H9 (cell line): ENCODE results near the gene PTPRC. TPM values are rescaled to one million over a fixed set of nuclear protein-coding genes. Genes with fewer than 3 reads are reported as not detected.

Experiments
- DNase-seq: peaks from one replicate; pipeline ENCODE4 v3.0.0-alpha.2; 2017
- H2AFZ ChIP-seq: one replicate; pipeline ENCODE4 v1.6.1; 2013; ENCODE audit warnings: mild to moderate bottlenecking, low read length, control low read depth, moderate library complexity
- H2AK5ac ChIP-seq: 2 replicates; pipeline ENCODE4 v1.6.1; 2013; ENCODE audit warnings: low read length, control low read depth, mixed read lengths; ENCODE audit not compliant: insufficient read length
- H2BK120ac ChIP-seq: one replicate; pipeline ENCODE4 v1.6.1; 2013; ENCODE audit warnings: low read depth, mild to moderate bottlenecking, low read length, control low read depth, inconsistent platforms; ENCODE audit not compliant: poor library complexity, severe bottlenecking
- H2BK12ac ChIP-seq: 2 replicates; pipeline ENCODE4 v1.6.1; 2013; ENCODE audit warnings: low read length, control low read depth, mixed read lengths, low read depth; ENCODE audit not compliant: insufficient read length
- H2BK15ac ChIP-seq: 2 replicates; pipeline ENCODE4 v1.6.1; 2013; ENCODE audit warnings: low read depth, low read length, control low read depth
- H2BK20ac ChIP-seq: one replicate; pipeline ENCODE4 v1.6.1; 2013; ENCODE audit warnings: low read depth, mild to moderate bottlenecking, low read length, control low read depth, inconsistent platforms; ENCODE audit not compliant: poor library complexity, severe bottlenecking
- H2BK5ac ChIP-seq: 2 replicates; pipeline ENCODE4 v1.6.1; 2013; ENCODE audit warnings: low read length, control low read depth, mixed read lengths; ENCODE audit not compliant: insufficient read length
- H3K14ac ChIP-seq: 2 replicates; pipeline ENCODE4 v1.6.1; 2013; ENCODE audit warnings: low read length, control low read depth; ENCODE audit not compliant: insufficient read depth
- H3K18ac ChIP-seq: 2 replicates; pipeline ENCODE4 v1.6.1; 2013; ENCODE audit warnings: low read depth, mild to moderate bottlenecking, mixed read lengths, low read length, control low read depth; ENCODE audit not compliant: insufficient read length
- H3K23ac ChIP-seq: 2 replicates; pipeline ENCODE4 v1.6.1; 2013; ENCODE audit warnings: low read length, control low read depth, mixed read lengths, low read depth; ENCODE audit not compliant: insufficient read length
- H3K23me2 ChIP-seq: 2 replicates; pipeline ENCODE4 v1.6.1; 2013; ENCODE audit warnings: low read depth, mild to moderate bottlenecking, mixed read lengths, low read length, control low read depth; ENCODE audit not compliant: insufficient read length, poor library complexity, severe bottlenecking
- H3K27ac ChIP-seq: 2 replicates; pipeline ENCODE4 v1.5.1; 2013; ENCODE audit warnings: low read length, control low read depth, mixed read lengths, low read depth; ENCODE audit not compliant: insufficient read length
- H3K27me3 ChIP-seq: 2 replicates; pipeline ENCODE4 v1.6.1; 2013; ENCODE audit warnings: low read length, control low read depth, inconsistent platforms; ENCODE audit not compliant: insufficient read depth
- H3K4ac ChIP-seq: 2 replicates; pipeline ENCODE4 v1.6.1; 2013; ENCODE audit warnings: low read depth, mild to moderate bottlenecking, control low read depth, inconsistent platforms, low read length, moderate library complexity
- H3K4me1 ChIP-seq: 2 replicates; pipeline ENCODE4 v1.6.1; 2013; ENCODE audit warnings: low read length, control low read depth, inconsistent platforms; ENCODE audit not compliant: insufficient read depth
- H3K4me2 ChIP-seq: 2 replicates; pipeline ENCODE4 v1.6.1; 2013; ENCODE audit warnings: low read length, control low read depth, mixed read lengths; ENCODE audit not compliant: insufficient read length, insufficient read depth
- H3K56ac ChIP-seq: 2 replicates; pipeline ENCODE4 v1.6.1; 2013; ENCODE audit warnings: low read depth, mild to moderate bottlenecking, mixed read lengths, low read length, control low read depth; ENCODE audit not compliant: insufficient read length
- H3K79me1 ChIP-seq: 2 replicates; pipeline ENCODE4 v1.6.1; 2013; ENCODE audit warnings: low read depth, mild to moderate bottlenecking, moderate library complexity, low read length, control low read depth, inconsistent platforms; ENCODE audit not compliant: insufficient read depth, poor library complexity, severe bottlenecking
- H3K79me2 ChIP-seq: 2 replicates; pipeline ENCODE4 v1.6.1; 2013; ENCODE audit warnings: low read length, control low read depth, inconsistent platforms; ENCODE audit not compliant: insufficient read depth
- H3K9ac ChIP-seq: 2 replicates; pipeline ENCODE4 v1.6.1; 2013; ENCODE audit warnings: low read length, control low read depth, mixed read lengths; ENCODE audit not compliant: insufficient read length; ENCODE audit errors: extremely low read depth
- H3K9me3 ChIP-seq: one replicate; pipeline ENCODE4 v1.6.1; 2013; ENCODE audit warnings: low read depth, low read length, inconsistent platforms; ENCODE audit not compliant: control insufficient read depth
- H3T11ph ChIP-seq: one replicate; pipeline ENCODE4 v1.6.1; 2013; ENCODE audit warnings: mild to moderate bottlenecking, low read length, control low read depth, inconsistent platforms
- H4K20me1 ChIP-seq: one replicate; pipeline ENCODE4 v1.6.1; 2013; ENCODE audit not compliant: control insufficient read depth, insufficient read length, insufficient read depth
- H4K5ac ChIP-seq: 2 replicates; pipeline ENCODE4 v1.6.1; 2013; ENCODE audit warnings: low read depth, mild to moderate bottlenecking, mixed read lengths, low read length, control low read depth; ENCODE audit not compliant: insufficient read length
- H4K8ac ChIP-seq: replicated peaks from 2 replicates; pipeline ENCODE4 v1.6.1; 2013; ENCODE audit warnings: low read length, control low read depth, mixed read lengths, low read depth; ENCODE audit not compliant: insufficient read length
- H4K91ac ChIP-seq: 2 replicates; pipeline ENCODE4 v1.6.1; 2013; ENCODE audit warnings: low read depth, mild to moderate bottlenecking, moderate library complexity, mixed read lengths, low read length, control low read depth; ENCODE audit not compliant: insufficient read length
- H3K27ac Mint-ChIP-seq, 3 experiments: 2 replicates in 2 of 3; 3 replicates in 1 of 3; pipeline ENCODE4 v1.8.0; 2020 to 2021; ENCODE audit warnings: mixed read lengths in 3 of 3, mild to moderate bottlenecking in 1 of 3, moderate library complexity in 1 of 3
- H3K27me3 Mint-ChIP-seq: 2 replicates; pipeline ENCODE4 v1.8.0; 2021; ENCODE audit warnings: low read depth, mild to moderate bottlenecking, moderate library complexity, mixed read lengths
- H3K36me3 Mint-ChIP-seq, 3 experiments: 2 replicates in 2 of 3; 3 replicates in 1 of 3; pipeline ENCODE4 v1.8.0; 2020 to 2021; ENCODE audit warnings: low read depth in 3 of 3, mixed read lengths in 3 of 3; ENCODE audit not compliant: insufficient read depth in 1 of 3
- H3K4me1 Mint-ChIP-seq, 2 experiments: 2 replicates each; pipeline ENCODE4 v1.8.0; 2020; ENCODE audit warnings: mixed read lengths in 2 of 2
- H3K4me3 Mint-ChIP-seq, 2 experiments: 2 replicates in 1 of 2; 3 replicates in 1 of 2; pipeline ENCODE4 v1.8.0; 2020 to 2021; ENCODE audit warnings: mild to moderate bottlenecking in 2 of 2, mixed read lengths in 2 of 2, moderate library complexity in 1 of 2
- H3K9me3 Mint-ChIP-seq, 2 experiments: 2 replicates in 1 of 2; 3 replicates in 1 of 2; pipeline ENCODE4 v1.8.0; 2020; ENCODE audit warnings: mild to moderate bottlenecking in 2 of 2, mixed read lengths in 2 of 2, moderate library complexity in 1 of 2
- CTCF ChIP-seq: fragments of 200-600 bp; sonication (generic); conservative IDR thresholded peaks from 3 replicates; pipeline ENCODE4 v1.8.0; 2021; ENCODE audit warnings: antibody characterized with exemption, mild to moderate bottlenecking
- WGBS: extraction: QIAGEN DNeasy Blood & Tissue Kit; methylation state at CpG from one replicate; pipeline ENCODE4 v1.1.7; 2013; ENCODE audit warnings: missing lambda C conversion rate, low lambda C conversion rate, mixed read lengths; ENCODE audit not compliant: insufficient read length; ENCODE audit errors: extremely low coverage; 5-methylcytosine and 5-hydroxymethylcytosine counted together
- total RNA-seq: library from RNA; stranded (reverse); gene quantifications from 2 replicates; pipeline ENCODE4 v1.2.1, GENCODE V29; 2021

Gene PTPRC
- total RNA-seq, 1 experiment from 2014 or later: not detected

GRCh38 chr1:198649232-198649967 lies 10.6 kb downstream of the PTPRC start:
- no peak for TF ChIP-seq CTCF
- Histone ChIP-seq H3K18ac (no peak overlapping the region), H2BK15ac (no peak overlapping the region), H3K9ac (no peak overlapping the region), H2BK12ac (no peak overlapping the region), H3K4me2 (no peak overlapping the region), H3K9me3 (no peaks in the 10 kb centered on the region), H2BK120ac (no peak overlapping the region), H3K4me1 (no peaks in the 10 kb centered on the region), H4K20me1 (no peaks in the 10 kb centered on the region), H3K23me2 (no peaks in the 10 kb centered on the region), H4K5ac (no peak overlapping the region), H3K56ac (no peak overlapping the region), H4K8ac (no peak overlapping the region), H3K4ac (no peak overlapping the region), H4K91ac (no peak overlapping the region), H3K27me3 (no peaks in the 10 kb centered on the region), H3K79me1 (no peaks in the 10 kb centered on the region), H3T11ph (no peak overlapping the region), H2BK5ac (no peak overlapping the region), H3K23ac (no peak overlapping the region), H3K27ac (no peak overlapping the region), H3K14ac (no peak overlapping the region), H2AFZ (no peak overlapping the region), H2AK5ac (no peak overlapping the region), H3K79me2 (no peaks in the 10 kb centered on the region), H2BK20ac (no peak overlapping the region)
- no peak overlapping the region for H3K27ac Mint-ChIP-seq
- H3K27me3 Mint-ChIP-seq: no peaks in the 10 kb centered on the region
- peaks cover 19 to 30% of the 10 kb centered on the region in 2 experiments for H3K4me1 Mint-ChIP-seq
- DNase-seq: no peak
- WGBS: 100% methylated on average over 1 of the region's 5 CpGs
- peaks cover 0 to 5% (median 0%) of the 10 kb centered on the region in 3 experiments; a peak in 2 of 7 replicates for H3K36me3 Mint-ChIP-seq
- H3K4me3 Mint-ChIP-seq: no peak overlapping the region
- H3K9me3 Mint-ChIP-seq: peaks cover 0 to 2% of the 10 kb centered on the region in 2 experiments; a peak in 1 of 5 replicates
